ENCODE measurements around the gene SLC12A3. TPM values are rescaled to one million over a fixed set of nuclear protein-coding genes. Genes with fewer than 3 reads are reported as not detected.

SLC12A3 gene
- total and polyA plus RNA-seq, 2 donors (not counting 1 experiment from before 2014, with no cell fraction given) = not detected

DNA sequence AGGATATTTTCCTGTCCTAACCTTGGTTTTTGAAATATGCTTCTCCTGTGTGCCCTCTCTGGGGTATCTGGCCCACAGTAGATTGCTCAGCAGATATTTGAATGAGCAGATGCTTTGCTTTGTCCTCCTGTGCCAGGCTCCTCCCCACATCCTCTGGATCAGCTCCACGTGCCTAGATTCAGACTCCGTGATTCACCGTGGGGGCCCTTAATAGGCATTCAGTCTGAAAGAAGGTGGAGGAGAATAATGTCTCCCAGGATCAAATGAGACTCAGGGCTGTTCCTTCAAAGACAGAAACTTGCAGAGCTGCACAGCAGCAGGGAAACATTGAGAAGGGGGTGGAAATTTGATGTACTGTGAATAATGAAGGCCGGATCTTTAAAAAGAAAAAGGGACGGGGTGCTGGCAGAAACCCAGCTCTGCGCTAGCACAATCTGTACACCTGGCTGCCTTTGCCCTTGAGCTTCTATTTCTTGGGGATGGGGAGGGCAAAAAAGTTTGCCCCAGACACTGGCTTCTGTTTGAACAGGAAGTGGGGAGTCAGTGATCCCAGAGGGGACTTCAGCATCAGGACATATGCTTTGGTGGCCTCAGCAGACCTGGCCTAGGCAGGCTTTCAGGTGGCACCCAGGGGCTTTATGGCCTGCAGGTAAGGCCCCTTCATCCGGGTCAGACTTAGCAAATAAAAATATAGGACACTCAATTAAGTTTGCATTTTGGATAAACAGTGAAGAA, 15.9 kb upstream of the SLC12A3 start:
- H4K20me1 ChIP-seq (ENCODE audit: control insufficient read depth, extremely low read depth, insufficient read depth, low read length) = no peaks in the 10 kb centered on the region
- TF ChIP-seq, protein P1, sequence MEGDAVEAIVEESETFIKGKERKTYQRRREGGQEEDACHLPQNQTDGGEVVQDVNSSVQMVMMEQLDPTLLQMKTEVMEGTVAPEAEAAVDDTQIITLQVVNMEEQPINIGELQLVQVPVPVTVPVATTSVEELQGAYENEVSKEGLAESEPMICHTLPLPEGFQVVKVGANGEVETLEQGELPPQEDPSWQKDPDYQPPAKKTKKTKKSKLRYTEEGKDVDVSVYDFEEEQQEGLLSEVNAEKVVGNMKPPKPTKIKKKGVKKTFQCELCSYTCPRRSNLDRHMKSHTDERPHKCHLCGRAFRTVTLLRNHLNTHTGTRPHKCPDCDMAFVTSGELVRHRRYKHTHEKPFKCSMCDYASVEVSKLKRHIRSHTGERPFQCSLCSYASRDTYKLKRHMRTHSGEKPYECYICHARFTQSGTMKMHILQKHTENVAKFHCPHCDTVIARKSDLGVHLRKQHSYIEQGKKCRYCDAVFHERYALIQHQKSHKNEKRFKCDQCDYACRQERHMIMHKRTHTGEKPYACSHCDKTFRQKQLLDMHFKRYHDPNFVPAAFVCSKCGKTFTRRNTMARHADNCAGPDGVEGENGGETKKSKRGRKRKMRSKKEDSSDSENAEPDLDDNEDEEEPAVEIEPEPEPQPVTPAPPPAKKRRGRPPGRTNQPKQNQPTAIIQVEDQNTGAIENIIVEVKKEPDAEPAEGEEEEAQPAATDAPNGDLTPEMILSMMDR (conservative IDR thresholded peaks at IDR 0.05 in 1 of 2, IDR thresholded peaks at IDR 0.05 in 1 of 2; ENCODE audit: low read depth in 1 of 2, low read length in 2 of 2) = no peak
- no peak for TF ChIP-seq EZH2 (IDR thresholded peaks at IDR 0.05; ENCODE audit: low read length, missing control alignments)
- peaks cover 23% of the 10 kb centered on the region for H3K4me1 ChIP-seq (ENCODE audit: control insufficient read depth, extremely low read depth, insufficient read depth, low read length)
- H3K27ac ChIP-seq (ENCODE audit: insufficient read depth, low read length) = no peak overlapping the region
- H3K4me2 ChIP-seq (ENCODE audit: extremely low read depth, insufficient read depth, low read length) = no peak overlapping the region
- no peaks in the 10 kb centered on the region for H3K27me3 ChIP-seq (ENCODE audit: control insufficient read depth, insufficient read depth, low read length)
- no peak overlapping the region for H2AFZ ChIP-seq (ENCODE audit: low read length)
- DNase-seq (ENCODE audit: low read depth in 2 of 2) = peak; percentile 60 to 89
- H3K9ac ChIP-seq (ENCODE audit: insufficient read depth, low read length) = no peak overlapping the region
- H3K9me3 ChIP-seq (ENCODE audit: control insufficient read depth, insufficient read depth, low read depth, low read length) = no peaks in the 10 kb centered on the region
- H3K36me3 ChIP-seq (ENCODE audit: control insufficient read depth, insufficient read depth, low read length) = peaks cover 2% of the 10 kb centered on the region
- H3K79me2 ChIP-seq (ENCODE audit: control insufficient read depth, insufficient read depth, low read length) = no peaks in the 10 kb centered on the region
- H3K4me3 ChIP-seq (replicated peaks in 1 of 4; ENCODE audit: control extremely low read depth in 1 of 4, insufficient read depth in 1 of 4, low read depth in 3 of 4, low read length in 4 of 4) = no peak overlapping the region

DNA sequence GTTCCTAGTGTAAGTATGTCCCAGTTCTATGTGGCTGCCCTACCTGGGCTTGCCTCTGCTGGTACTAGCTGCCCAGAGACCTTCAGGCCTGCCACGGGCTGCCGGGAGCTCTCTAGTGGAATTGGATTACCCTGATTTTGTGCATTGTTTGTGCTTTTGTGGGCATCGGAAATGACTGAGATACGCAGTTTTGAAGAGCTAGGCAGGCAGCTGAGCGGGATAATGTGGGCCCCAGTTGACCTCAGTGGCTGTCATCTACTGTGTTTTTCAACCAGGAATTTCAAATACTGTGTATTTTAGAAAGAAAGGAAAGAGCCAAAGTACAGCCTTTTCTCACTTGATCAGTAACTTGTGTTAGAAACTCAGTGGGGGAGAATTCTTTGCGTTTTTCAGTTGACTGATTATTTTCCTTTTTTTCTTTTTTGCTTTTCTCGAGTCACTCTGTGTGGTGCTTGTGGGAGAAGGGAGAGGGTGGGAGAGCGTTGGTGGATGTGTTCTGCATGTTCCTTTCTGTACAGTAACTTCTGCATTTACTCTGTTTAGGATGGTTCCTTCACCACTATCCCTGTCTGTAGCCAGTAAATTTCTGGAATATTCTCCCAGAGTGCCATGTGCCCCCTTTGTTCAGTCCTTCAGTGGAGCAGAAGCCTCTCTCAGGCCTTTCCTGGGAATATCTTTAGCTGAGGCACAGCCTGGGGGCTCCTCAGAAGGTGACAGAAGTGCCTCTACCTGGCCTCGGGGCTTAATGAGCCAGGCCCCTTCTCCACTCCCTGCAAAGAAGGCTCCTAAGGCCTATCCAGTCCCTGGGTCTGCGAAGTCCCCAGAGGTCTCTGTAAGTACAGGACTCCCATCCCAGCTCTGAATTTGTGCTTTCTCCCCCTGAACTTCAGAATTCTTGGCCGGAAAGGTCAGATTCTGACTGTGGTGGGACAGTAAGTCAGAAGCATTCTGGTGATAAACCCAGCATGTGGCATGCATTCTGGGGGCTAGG, 15.0 kb upstream of the SLC12A3 start:
- Histone ChIP-seq H3K4me2 (ENCODE audit: extremely low read depth, insufficient read depth, low read length) (no peak overlapping the region), H3K9me3 (ENCODE audit: control insufficient read depth, insufficient read depth, low read depth, low read length) (no peaks in the 10 kb centered on the region), H3K27me3 (ENCODE audit: control insufficient read depth, insufficient read depth, low read length) (no peaks in the 10 kb centered on the region), H3K79me2 (ENCODE audit: control insufficient read depth, insufficient read depth, low read length) (no peaks in the 10 kb centered on the region), H4K20me1 (ENCODE audit: control insufficient read depth, extremely low read depth, insufficient read depth, low read length) (no peaks in the 10 kb centered on the region), H3K4me1 (ENCODE audit: control insufficient read depth, extremely low read depth, insufficient read depth, low read length) (peaks cover 23% of the 10 kb centered on the region), H2AFZ (ENCODE audit: low read length) (no peak overlapping the region), H3K4me3 (replicated peaks in 1 of 4; ENCODE audit: control extremely low read depth in 1 of 4, insufficient read depth in 1 of 4, low read depth in 3 of 4, low read length in 4 of 4) (no peak overlapping the region), H3K27ac (ENCODE audit: insufficient read depth, low read length) (no peak overlapping the region), H3K9ac (ENCODE audit: insufficient read depth, low read length) (no peak overlapping the region), H3K36me3 (ENCODE audit: control insufficient read depth, insufficient read depth, low read length) (peaks cover 2% of the 10 kb centered on the region)
- DNase-seq (ENCODE audit: low read depth in 2 of 2) = peak; percentile 37 to 66
- no peak for TF ChIP-seq EZH2 (IDR thresholded peaks at IDR 0.05; ENCODE audit: low read length, missing control alignments)
- TF ChIP-seq, protein P1 (conservative IDR thresholded peaks at IDR 0.05 in 1 of 2, IDR thresholded peaks at IDR 0.05 in 1 of 2; ENCODE audit: low read depth in 1 of 2, low read length in 2 of 2) = no peak

Data from fibroblast of lung (primary cell).